Transverse colon (tissue), 4 donors: Measurements from ENCODE around the gene TMC6.

ENCODE experiments used
- CTCF ChIP-seq, 5 experiments: fragments of 200-600 bp in 3 of 5; fragments of 450-650 bp in 2 of 5; sonication (generic) in 3 of 5; IDR thresholded peaks; 1 replicate in 2 of 5; 2 replicates in 3 of 5; pipeline ENCODE4 v1.5.1; 2016 to 2017; ENCODE audit warnings: antibody characterized with exemption in 5 of 5, inconsistent platforms in 3 of 5, mild to moderate bottlenecking in 2 of 5, moderate library complexity in 1 of 5
- EP300 ChIP-seq: sonication (generic); formaldehyde crosslinking; IDR thresholded peaks from one replicate; pipeline ENCODE4 v1.6.1; 2017; ENCODE audit warnings: antibody characterized with exemption, low read depth
- POLR2A ChIP-seq: fragments of 450-650 bp; IDR thresholded peaks from one replicate; pipeline ENCODE4 v1.6.1; 2016; ENCODE audit warnings: antibody characterized with exemption, mild to moderate bottlenecking, moderate library complexity
- POLR2AphosphoS5 ChIP-seq, 3 donors: sonication (generic); formaldehyde crosslinking; IDR thresholded peaks; one replicate each; pipeline ENCODE4 v1.6.1; 2016; ENCODE audit warnings: antibody characterized with exemption in 3 of 3

- TF ChIP-seq POLR2A (no peak), CTCF (IDR thresholded peaks at IDR 0.05) (no peak), EP300 (no peak), POLR2AphosphoS5 (IDR thresholded peaks at IDR 0.05) (no peak)
These were observed 6.4 kb upstream of the TMC6 start for GRCh38 chr17:78134899-78135385.
